ENCODE data around the gene DPP10. TPM values are rescaled to one million over a fixed set of nuclear protein-coding genes. Genes with fewer than 3 reads are reported as not detected.

The DPP10 gene
- total RNA-seq, 4 donors from 2014 or later, result 0.13 to 2.8 (median 0.48) TPM; not detected in 1

DNA sequence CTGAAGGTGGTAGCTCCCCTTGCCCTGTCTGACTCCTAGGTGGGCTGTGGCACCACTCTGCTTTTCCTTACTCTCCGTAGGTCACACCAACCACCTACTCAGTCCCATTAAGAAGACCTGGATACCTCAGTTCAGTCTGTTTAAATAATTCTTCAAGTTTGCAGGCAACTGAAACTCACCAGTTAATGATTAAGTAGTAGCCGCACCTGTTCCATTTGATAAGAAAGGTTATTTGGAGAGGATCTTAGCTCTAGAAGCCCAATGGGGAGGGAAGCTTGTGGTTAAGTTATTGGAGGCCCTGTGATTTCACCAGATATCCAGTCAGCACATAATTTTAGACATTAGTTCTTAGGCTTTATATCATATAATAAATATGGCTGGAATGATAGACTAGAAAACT is 1193.0 kb downstream of the DPP10 start:
- TF ChIP-seq, protein P1, sequence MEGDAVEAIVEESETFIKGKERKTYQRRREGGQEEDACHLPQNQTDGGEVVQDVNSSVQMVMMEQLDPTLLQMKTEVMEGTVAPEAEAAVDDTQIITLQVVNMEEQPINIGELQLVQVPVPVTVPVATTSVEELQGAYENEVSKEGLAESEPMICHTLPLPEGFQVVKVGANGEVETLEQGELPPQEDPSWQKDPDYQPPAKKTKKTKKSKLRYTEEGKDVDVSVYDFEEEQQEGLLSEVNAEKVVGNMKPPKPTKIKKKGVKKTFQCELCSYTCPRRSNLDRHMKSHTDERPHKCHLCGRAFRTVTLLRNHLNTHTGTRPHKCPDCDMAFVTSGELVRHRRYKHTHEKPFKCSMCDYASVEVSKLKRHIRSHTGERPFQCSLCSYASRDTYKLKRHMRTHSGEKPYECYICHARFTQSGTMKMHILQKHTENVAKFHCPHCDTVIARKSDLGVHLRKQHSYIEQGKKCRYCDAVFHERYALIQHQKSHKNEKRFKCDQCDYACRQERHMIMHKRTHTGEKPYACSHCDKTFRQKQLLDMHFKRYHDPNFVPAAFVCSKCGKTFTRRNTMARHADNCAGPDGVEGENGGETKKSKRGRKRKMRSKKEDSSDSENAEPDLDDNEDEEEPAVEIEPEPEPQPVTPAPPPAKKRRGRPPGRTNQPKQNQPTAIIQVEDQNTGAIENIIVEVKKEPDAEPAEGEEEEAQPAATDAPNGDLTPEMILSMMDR (IDR thresholded peaks at IDR 0.05), result no peak
- no peak for DNase-seq (ENCODE audit: low spot score)
- no peak for ATAC-seq (ENCODE audit: low FRiP score)

DNA sequence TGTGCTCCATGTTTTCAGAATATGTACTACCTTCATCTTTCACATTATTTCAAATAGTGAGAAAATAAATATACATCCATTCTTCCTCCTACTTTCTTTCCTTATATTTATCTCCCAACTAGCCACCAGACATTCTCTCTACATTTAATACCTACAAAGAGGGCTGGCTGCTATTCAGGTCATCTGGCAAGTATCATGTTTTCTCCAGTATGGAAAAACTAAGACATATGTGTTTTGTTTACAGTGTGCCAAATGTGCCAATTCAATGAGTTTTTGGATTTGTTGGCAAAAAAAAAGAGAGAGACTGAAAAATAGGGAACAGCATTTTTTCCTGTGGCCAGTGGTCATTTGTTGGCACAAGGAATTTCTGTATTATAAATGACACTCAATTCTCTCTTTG is 1207.3 kb downstream of the DPP10 start:
- TF ChIP-seq, protein P1 (IDR thresholded peaks at IDR 0.05), result no peak
- no peak for DNase-seq (ENCODE audit: low spot score)
- ATAC-seq (ENCODE audit: low FRiP score), result no peak

DNA sequence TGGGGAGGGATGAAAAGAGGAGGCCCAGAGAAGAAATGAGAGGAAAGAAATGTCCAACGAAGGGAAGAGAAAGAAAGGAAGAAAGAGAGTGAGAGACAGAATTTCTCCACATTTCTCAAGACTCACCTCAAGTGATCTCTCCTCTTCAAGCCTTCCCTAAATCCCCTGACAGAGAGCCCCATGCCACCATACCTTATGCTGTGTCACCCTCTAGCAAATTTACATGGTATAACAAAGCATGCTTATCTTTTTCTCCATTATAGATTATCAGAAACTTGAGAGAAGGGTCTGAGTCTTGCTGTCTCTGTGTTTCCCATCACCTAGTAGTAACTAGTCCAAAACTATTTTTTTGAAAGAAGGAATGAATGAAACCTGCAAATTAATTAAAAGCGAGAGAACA is 1208.4 kb downstream of the DPP10 start:
- ATAC-seq (ENCODE audit: low FRiP score) (no peak), DNase-seq (ENCODE audit: low spot score) (no peak)
- TF ChIP-seq, protein P1 (IDR thresholded peaks at IDR 0.05), result no peak

DNA sequence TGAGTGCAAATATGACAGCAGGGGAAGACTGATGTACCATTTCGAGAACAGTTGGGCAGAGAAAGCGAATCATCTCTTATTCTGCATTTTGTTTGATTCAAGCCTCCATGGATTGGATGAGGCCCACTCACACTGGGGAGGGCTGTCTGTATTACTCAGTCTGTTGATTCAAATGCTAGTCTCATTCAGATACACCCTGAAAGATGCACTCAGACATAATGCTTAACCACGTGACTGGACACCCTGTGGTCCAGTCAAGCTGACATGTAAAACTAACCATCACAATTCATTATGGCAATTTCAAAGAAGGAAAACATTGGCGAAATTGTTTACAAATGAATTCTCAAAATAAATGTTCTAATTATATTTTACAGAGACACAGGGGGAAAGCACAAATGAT is 1210.2 kb downstream of the DPP10 start:
- TF ChIP-seq, protein P1 (IDR thresholded peaks at IDR 0.05), result no peak
- DNase-seq (ENCODE audit: low spot score) (no peak), ATAC-seq (ENCODE audit: low FRiP score) (no peak)

DNA sequence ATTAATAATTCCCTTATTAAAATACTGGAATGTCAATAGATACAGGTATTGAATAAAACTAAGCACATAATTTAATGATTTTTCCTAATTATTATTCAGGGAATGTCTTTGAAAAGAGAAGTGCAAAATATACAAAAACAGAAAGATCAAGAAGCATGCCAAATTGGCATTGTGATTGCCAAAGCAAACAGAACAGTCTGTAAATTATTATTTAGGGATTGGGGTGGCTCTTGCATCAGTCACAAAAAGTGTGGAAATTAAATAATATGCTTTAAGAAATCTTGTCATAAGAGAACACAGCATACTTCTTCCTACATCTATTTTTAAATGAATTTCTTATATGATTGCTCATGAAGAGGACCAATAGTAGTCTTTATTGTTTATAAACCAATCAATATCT is 1211.9 kb downstream of the DPP10 start:
- no peak for DNase-seq (ENCODE audit: low spot score)
- no peak for ATAC-seq (ENCODE audit: low FRiP score)
- TF ChIP-seq, protein P1 (IDR thresholded peaks at IDR 0.05), result no peak

DNA sequence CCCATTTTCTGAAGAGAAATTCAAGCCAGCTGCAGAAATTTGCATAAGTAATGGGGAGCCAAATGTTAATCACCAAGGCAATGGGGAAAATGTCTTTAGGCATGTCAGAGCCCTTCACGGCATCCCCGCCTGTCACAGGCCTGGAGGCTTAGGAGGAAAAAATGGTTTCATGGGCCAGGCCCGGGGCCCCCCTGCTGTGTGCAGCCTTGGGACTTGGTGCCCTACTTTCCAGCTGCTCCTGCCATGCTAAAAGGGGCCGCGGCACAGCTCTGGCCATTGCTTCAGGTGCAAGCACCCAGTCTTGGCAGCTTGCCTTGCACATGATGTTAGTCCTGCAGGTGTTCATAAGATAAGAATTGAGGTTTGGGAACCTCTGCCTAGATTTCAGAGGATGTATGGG is 1235.7 kb downstream of the DPP10 start:
- TF ChIP-seq, protein P1 (IDR thresholded peaks at IDR 0.05), result no peak
- no peak for ATAC-seq (ENCODE audit: low FRiP score)
- DNase-seq (ENCODE audit: low spot score), result no peak

DNA sequence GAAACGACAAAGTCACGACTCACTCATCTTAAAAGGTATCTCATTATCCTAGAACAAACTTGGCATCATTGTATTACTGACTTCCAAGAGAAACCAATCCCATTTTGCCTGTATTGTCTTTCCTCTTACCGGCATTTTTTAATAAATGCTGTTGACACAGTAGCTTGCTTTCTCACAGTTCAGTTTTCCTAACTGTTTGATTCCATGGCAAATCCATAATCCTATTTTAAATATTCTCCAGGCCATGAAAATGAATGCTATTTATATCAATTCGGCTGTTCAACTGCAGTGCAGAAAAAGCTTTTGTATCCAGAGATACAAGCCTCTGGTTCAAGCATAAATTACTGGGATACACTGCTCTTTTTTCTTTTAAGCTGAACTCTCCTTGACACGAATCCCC is 1241.9 kb downstream of the DPP10 start:
- ATAC-seq (ENCODE audit: low FRiP score) (no peak), DNase-seq (ENCODE audit: low spot score) (no peak)
- TF ChIP-seq, protein P1 (IDR thresholded peaks at IDR 0.05), result no peak

All from omental fat pad (tissue), 4 donors.